GM20000 (cell line): Measurements from ENCODE around the gene GLI3.
A peak's percentile ranks its signal among the peaks of the same experiment; 100 is the strongest.

Source experiments
- DNase-seq: peaks from one replicate; pipeline ENCODE4 v3.0.0; 2012; ENCODE audit warnings: low spot score
- TF ChIP-seq, protein P1 (sequence below): IDR thresholded peaks from 2 replicates; pipeline ENCODE4 v1.5.1; 2012; ENCODE audit warnings: mild to moderate bottlenecking, control low read depth; ENCODE audit errors: extremely low read depth, missing control alignments

The GLI3 gene

DNA sequence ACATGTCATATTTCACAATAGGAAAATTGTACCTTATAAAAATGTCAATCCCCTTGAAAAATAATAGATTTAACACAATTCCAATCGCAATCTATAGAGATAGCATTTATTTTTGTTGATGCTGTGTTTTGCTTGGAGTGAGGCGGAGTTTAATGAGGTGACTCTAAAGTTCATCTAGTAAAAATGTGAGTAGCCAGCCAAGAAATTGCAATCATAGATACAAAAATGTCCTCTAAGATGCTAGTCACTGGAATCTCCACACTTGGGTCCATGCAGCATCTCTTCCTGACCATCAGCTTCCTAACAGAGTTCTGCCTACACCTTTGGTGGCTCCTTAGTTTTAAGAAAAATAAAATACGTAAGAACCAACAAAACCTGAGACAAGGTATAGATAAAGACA lies 44.9 kb downstream of the GLI3 start:
- no peak for DNase-seq
- TF ChIP-seq, protein P1, sequence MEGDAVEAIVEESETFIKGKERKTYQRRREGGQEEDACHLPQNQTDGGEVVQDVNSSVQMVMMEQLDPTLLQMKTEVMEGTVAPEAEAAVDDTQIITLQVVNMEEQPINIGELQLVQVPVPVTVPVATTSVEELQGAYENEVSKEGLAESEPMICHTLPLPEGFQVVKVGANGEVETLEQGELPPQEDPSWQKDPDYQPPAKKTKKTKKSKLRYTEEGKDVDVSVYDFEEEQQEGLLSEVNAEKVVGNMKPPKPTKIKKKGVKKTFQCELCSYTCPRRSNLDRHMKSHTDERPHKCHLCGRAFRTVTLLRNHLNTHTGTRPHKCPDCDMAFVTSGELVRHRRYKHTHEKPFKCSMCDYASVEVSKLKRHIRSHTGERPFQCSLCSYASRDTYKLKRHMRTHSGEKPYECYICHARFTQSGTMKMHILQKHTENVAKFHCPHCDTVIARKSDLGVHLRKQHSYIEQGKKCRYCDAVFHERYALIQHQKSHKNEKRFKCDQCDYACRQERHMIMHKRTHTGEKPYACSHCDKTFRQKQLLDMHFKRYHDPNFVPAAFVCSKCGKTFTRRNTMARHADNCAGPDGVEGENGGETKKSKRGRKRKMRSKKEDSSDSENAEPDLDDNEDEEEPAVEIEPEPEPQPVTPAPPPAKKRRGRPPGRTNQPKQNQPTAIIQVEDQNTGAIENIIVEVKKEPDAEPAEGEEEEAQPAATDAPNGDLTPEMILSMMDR: no peak

DNA sequence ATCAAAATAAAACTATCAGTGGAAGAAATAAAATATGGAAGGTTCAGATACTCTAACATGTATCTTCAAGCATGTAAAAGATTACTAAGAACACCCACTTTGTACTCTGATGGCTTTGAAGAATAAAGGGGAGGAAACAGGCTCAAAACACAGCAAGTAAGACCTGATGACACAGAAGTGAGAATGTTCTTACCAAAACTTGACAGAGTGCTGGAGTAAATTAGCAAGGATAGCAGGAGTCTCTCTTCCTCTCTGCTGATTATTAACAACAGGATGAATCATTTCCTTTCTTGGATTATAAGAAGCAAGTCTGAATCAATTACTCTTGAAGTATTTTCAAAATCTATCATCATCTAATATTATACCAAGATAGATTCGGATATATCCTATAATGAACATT lies 47.5 kb downstream of the GLI3 start:
- TF ChIP-seq, protein P1: no peak
- DNase-seq: no peak

GRCh38 chr7:42186151-42186550 lies 50.9 kb downstream of the GLI3 start:
- no peak for DNase-seq
- TF ChIP-seq, protein P1: peak; percentile 60

DNA sequence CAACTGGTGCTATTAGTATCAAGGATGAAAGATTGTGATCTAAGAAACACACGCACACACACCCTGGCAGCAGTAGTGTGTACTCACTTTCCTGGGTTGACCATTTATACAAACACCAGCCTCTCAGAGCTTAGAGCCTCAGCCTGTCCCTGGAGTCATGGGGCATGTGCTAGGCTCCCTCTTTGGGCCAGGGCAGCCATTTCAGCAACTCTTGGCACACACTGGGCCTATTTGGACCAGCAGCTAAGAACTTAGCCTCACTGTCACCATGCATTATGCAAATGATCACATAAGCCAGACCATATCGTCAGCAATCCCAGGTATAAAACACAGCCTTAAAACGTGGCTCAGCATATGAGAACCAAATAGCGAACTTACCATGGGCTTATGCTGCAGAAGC lies 51.3 kb downstream of the GLI3 start:
- no peak for DNase-seq
- TF ChIP-seq, protein P1: no peak

DNA sequence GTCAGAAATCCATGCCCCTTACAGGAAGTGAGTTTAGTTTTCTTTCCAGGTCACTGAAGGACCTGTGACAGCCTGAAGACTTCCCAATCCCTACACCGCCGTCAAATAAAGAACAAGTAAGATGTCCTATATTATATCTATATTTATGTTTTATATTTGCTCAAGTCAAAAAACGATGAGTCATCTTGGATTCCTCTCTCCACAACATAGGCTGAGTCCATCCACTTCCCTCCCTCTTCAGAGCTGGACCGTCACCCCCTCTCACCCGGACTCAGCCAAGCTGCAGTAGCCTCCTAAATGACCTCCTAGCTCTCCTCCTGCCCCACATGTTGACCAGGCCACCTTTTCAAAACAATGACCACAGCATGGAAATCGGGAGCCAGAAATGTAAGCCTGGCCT lies 53.5 kb downstream of the GLI3 start:
- TF ChIP-seq, protein P1: no peak
- no peak for DNase-seq

DNA sequence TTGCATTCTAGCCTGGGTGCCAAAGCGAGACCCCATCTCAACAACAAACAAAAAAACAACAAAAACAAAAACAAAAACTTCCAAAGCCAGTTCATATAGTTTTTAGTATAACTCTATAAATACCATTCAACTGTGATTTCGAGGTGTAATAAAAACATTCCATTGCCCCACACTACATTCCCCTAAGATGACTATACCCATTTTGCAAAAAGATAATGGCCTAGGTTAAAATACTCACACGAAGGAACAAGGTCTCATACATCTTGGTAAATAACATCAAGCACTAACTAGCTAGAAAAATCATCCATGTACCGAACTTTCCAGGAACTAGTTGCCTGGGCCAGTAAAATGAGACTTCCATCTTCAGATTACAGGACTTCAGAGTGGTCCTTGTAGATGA lies 55.4 kb downstream of the GLI3 start:
- TF ChIP-seq, protein P1: no peak
- no peak for DNase-seq

DNA sequence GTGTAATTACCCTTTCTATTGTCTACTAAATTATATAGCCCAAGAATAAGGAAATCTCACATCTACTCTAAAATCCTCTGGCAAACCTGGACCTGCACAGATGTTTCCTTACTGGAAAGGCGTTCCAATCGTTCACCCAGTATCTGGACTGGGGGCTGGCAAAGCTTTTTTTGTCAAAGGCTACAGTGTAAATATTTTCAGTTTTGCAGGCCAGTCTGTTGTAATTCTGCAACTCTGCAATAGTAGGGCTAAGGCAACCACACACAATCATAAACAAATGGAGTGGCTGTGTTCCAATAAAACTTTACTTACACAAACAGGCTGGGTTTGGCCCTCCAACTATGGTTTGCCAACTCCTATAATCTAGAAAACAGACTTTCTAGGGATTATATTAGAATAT lies 56.2 kb downstream of the GLI3 start:
- TF ChIP-seq, protein P1: no peak
- no peak for DNase-seq
